HG03280 (cell line): ENCODE measurements around the gene DEFB115.
"Not testable (repeated sequence)": the region's sequence is repeated elsewhere in the genome, so short reads cannot be mapped to it uniquely, and the experiment has no call there.

Experiments
- ATAC-seq: cut with Tn5 transposase; IDR thresholded peaks from one replicate; pipeline ENCODE4 v1.9.1; 2021; ENCODE audit warnings: mild to moderate bottlenecking, moderate library complexity; ENCODE audit not compliant: unreplicated experiment

The DEFB115 gene

GRCh38 chr20:31257364-31257763, at the start of gene DEFB115:
Gene DEFB115 (plus strand): TSS chr20:31257664. CDS start chr20:31257664, 0 bp downstream.
- ATAC-seq = no peak

- no peak for ATAC-seq
Measured at GRCh38 chr20:31236953-31237352, 20.5 kb upstream of the DEFB115 start.

- no peak for ATAC-seq
Measured at GRCh38 chr20:31237763-31238162, 19.7 kb upstream of the DEFB115 start.

- ATAC-seq = no peak
Measured at GRCh38 chr20:31239139-31239538, 18.3 kb upstream of the DEFB115 start.

- ATAC-seq = no peak
Measured at GRCh38 chr20:31256959-31257358, 505 bp upstream of the DEFB115 start.

- ATAC-seq = no peak
Measured at GRCh38 chr20:31260326-31260932, 3.0 kb downstream of the DEFB115 start.

GRCh38 chr20:31274441-31274840, 17.0 kb downstream of the DEFB115 start:
- no peak for ATAC-seq

GRCh38 chr20:31278178-31278577, 20.7 kb downstream of the DEFB115 start:
- no peak for ATAC-seq

- not testable (repeated sequence) for ATAC-seq
Measured at GRCh38 chr20:31284964-31285363, 27.5 kb downstream of the DEFB115 start.

GRCh38 chr20:31308535-31309162, 51.2 kb downstream of the DEFB115 start, which contains the start of gene DEFB116:
Gene DEFB116 (minus strand): TSS chr20:31308585. CDS start chr20:31308585, 0 bp downstream.
- no peak for ATAC-seq
